Neural cell (in vitro differentiated cells): ENCODE results near the gene FHDC1. TPM values are rescaled to one million over a fixed set of nuclear protein-coding genes. Genes with fewer than 3 reads are reported as not detected.

Experiments used
- H2AFZ ChIP-seq: fragments of 200-600, 300-800 bp; sonication (generic), shearing (Covaris generic); 2 replicates; pipeline ENCODE4 v1.6.0; 2014; ENCODE audit warnings: low read depth, mild to moderate bottlenecking, antibody characterized with exemption, low read length, moderate library complexity
- H3F3A ChIP-seq: fragments of 200-600 bp; shearing (Covaris generic); 2 replicates; pipeline ENCODE4 v1.6.1; 2016; ENCODE audit warnings: mild to moderate bottlenecking, moderate library complexity, mixed read lengths, antibody characterized with exemption, low read length; ENCODE audit not compliant: insufficient read depth, poor library complexity, severe bottlenecking
- H3K27ac ChIP-seq: fragments of 200-600, 300-800 bp; sonication (generic), shearing (Covaris generic); 2 replicates; pipeline ENCODE4 v1.5.1; 2014; ENCODE audit warnings: mild to moderate bottlenecking, low read length, moderate library complexity
- H3K27me3 ChIP-seq: fragments of 300-800, 200-600 bp; sonication (generic), shearing (Covaris generic); 2 replicates; pipeline ENCODE4 v1.6.0; 2014; ENCODE audit warnings: mild to moderate bottlenecking, low read depth, low read length, moderate library complexity; ENCODE audit not compliant: insufficient read depth
- H3K36me3 ChIP-seq: fragments of 300-800, 200-600 bp; sonication (generic), shearing (Covaris generic); 2 replicates; pipeline ENCODE4 v1.5.1; 2014; ENCODE audit warnings: mild to moderate bottlenecking, antibody characterized with exemption, low read length, moderate library complexity; ENCODE audit not compliant: insufficient read depth
- H3K4me2 ChIP-seq: fragments of 300-800, 200-600 bp; sonication (generic), shearing (Covaris generic); 2 replicates; pipeline ENCODE4 v1.6.0; 2014; ENCODE audit warnings: mild to moderate bottlenecking, low read length
- H3K4me3 ChIP-seq: fragments of 300-800, 200-600 bp; sonication (generic), shearing (Covaris generic); 2 replicates; pipeline ENCODE4 v1.5.1; 2014; ENCODE audit warnings: mild to moderate bottlenecking, low read length, moderate library complexity
- H3K79me2 ChIP-seq: fragments of 200-600 bp; shearing (Covaris generic); replicated peaks from 2 replicates; pipeline ENCODE4 v1.6.0; 2014; ENCODE audit warnings: mild to moderate bottlenecking, low read length, moderate library complexity; ENCODE audit not compliant: insufficient read depth
- H3K9ac ChIP-seq: fragments of 300-800, 200-600 bp; sonication (generic), shearing (Covaris generic); 2 replicates; pipeline ENCODE4 v1.6.1; 2016; ENCODE audit warnings: mild to moderate bottlenecking, low read length, mixed read lengths
- H3K9me2 ChIP-seq: fragments of 200-600 bp; shearing (Covaris generic); 2 replicates; pipeline ENCODE4 v1.6.1; 2016; ENCODE audit warnings: mild to moderate bottlenecking, low read length, mixed read lengths; ENCODE audit not compliant: insufficient read depth
- H3K9me3 ChIP-seq: fragments of 200-600, 300-800 bp; sonication (generic), shearing (Covaris generic); 2 replicates; pipeline ENCODE4 v1.6.1; 2016; ENCODE audit warnings: mild to moderate bottlenecking, mixed run types, low read length, moderate library complexity, mixed read lengths
- H4K20me1 ChIP-seq: fragments of 200-600 bp; shearing (Covaris generic); 2 replicates; pipeline ENCODE4 v1.6.1; 2016; ENCODE audit warnings: mild to moderate bottlenecking, mixed run types; ENCODE audit not compliant: insufficient read depth
- EP300 ChIP-seq: fragments of 450-650 bp; conservative IDR thresholded peaks from 2 replicates; pipeline ENCODE4 v1.6.1; 2014; ENCODE audit warnings: antibody characterized with exemption, mild to moderate bottlenecking, moderate library complexity; ENCODE audit not compliant: poor library complexity, severe bottlenecking
- EZH2 ChIP-seq: fragments of 200-600, 300-800 bp; shearing (Covaris generic), sonication (generic); IDR thresholded peaks from 2 replicates; pipeline ENCODE4 v1.6.1; 2014; ENCODE audit warnings: antibody characterized with exemption, low read length, borderline replicate concordance, mild to moderate bottlenecking; ENCODE audit not compliant: insufficient read depth, poor library complexity, severe bottlenecking
- MXI1 ChIP-seq: fragments of 450-650 bp; conservative IDR thresholded peaks from 2 replicates; pipeline ENCODE4 v1.6.1; 2014; ENCODE audit warnings: antibody characterized with exemption, mild to moderate bottlenecking; ENCODE audit not compliant: poor library complexity, severe bottlenecking
- POLR2AphosphoS5 ChIP-seq: IDR thresholded peaks from 2 replicates; pipeline ENCODE4 v1.6.1; 2012
- RAD21 ChIP-seq: fragments of 450-650 bp; conservative IDR thresholded peaks from 2 replicates; pipeline ENCODE4 v1.6.1; 2014; ENCODE audit warnings: antibody characterized with exemption, mild to moderate bottlenecking, moderate library complexity
- REST ChIP-seq: IDR thresholded peaks from 2 replicates; pipeline ENCODE4 v1.6.1; 2012; ENCODE audit warnings: borderline replicate concordance
- SMC3 ChIP-seq: fragments of 450-650 bp; conservative IDR thresholded peaks from 2 replicates; pipeline ENCODE4 v1.6.1; 2014; ENCODE audit warnings: antibody characterized with exemption, mild to moderate bottlenecking, moderate library complexity; ENCODE audit not compliant: poor library complexity
- TAF1 ChIP-seq: IDR thresholded peaks from 2 replicates; pipeline ENCODE4 v1.6.1; 2012; ENCODE audit warnings: low read depth
- polyA plus RNA-seq: library from polyadenylated mRNA; depleted of rRNA; stranded (reverse); fragments of >200 nt; gene quantifications from 2 replicates; pipeline ENCODE4 v1.2.3, GENCODE V29; 2014
- TF ChIP-seq, protein P1 (sequence below): fragments of 450-650 bp; IDR thresholded peaks from 2 replicates; pipeline ENCODE4 v1.5.1; 2014; ENCODE audit warnings: antibody characterized with exemption, mild to moderate bottlenecking, moderate library complexity; ENCODE audit not compliant: poor library complexity, severe bottlenecking

FHDC1 gene
- polyA plus RNA-seq, 1 donor from 2014 or later: 11.4 TPM

DNA sequence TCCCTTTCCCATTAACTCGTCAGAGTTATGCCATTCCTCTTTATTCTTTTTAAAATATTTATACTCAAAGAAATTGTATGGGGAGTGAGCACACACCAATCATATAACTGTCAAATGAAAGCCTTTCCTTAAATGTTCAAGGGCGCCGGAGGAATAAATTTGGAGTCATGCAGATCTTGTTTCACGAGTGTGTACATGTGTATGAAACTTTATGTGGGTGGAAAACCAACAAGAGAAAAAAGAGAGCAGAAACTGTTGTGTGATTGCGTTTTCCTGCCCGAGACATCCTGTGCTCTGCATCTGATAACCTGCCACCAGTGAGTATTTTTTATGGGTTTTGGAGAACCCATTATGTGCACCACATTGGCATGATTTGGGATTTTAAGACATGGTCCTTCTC lies 88.3 kb downstream of the FHDC1 start:
- Histone ChIP-seq H3K4me2 (no peak overlapping the region), H3K9ac (no peak overlapping the region), H4K20me1 (no peaks in the 10 kb centered on the region), H3K27ac (no peak overlapping the region), H3K36me3 (no peaks in the 10 kb centered on the region), H3K9me3 (peaks cover 4% of the 10 kb centered on the region), H3K9me2 (no peaks in the 10 kb centered on the region), H3K27me3 (no peaks in the 10 kb centered on the region), H2AFZ (no peak overlapping the region), H3K79me2 (no peaks in the 10 kb centered on the region), H3K4me3 (no peak overlapping the region), H3F3A (no peaks in the 10 kb centered on the region)
- TF ChIP-seq REST (no peak), POLR2AphosphoS5 (no peak), EP300 (no peak), EZH2 (no peak), TAF1 (no peak), SMC3 (no peak), MXI1 (no peak), RAD21 (no peak)
- TF ChIP-seq, protein P1, sequence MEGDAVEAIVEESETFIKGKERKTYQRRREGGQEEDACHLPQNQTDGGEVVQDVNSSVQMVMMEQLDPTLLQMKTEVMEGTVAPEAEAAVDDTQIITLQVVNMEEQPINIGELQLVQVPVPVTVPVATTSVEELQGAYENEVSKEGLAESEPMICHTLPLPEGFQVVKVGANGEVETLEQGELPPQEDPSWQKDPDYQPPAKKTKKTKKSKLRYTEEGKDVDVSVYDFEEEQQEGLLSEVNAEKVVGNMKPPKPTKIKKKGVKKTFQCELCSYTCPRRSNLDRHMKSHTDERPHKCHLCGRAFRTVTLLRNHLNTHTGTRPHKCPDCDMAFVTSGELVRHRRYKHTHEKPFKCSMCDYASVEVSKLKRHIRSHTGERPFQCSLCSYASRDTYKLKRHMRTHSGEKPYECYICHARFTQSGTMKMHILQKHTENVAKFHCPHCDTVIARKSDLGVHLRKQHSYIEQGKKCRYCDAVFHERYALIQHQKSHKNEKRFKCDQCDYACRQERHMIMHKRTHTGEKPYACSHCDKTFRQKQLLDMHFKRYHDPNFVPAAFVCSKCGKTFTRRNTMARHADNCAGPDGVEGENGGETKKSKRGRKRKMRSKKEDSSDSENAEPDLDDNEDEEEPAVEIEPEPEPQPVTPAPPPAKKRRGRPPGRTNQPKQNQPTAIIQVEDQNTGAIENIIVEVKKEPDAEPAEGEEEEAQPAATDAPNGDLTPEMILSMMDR: no peak

GRCh38 chr4:153025406-153025805 lies 89.3 kb downstream of the FHDC1 start:
- Histone ChIP-seq H3K4me3 (no peak overlapping the region), H3K36me3 (no peaks in the 10 kb centered on the region), H3K4me2 (no peak overlapping the region), H3F3A (no peaks in the 10 kb centered on the region), H3K27me3 (no peaks in the 10 kb centered on the region), H4K20me1 (no peaks in the 10 kb centered on the region), H3K27ac (no peak overlapping the region), H3K79me2 (no peaks in the 10 kb centered on the region), H3K9ac (no peak overlapping the region), H3K9me2 (no peaks in the 10 kb centered on the region), H3K9me3 (peaks cover 4% of the 10 kb centered on the region), H2AFZ (no peak overlapping the region)
- no peak for TF ChIP-seq SMC3
- TF ChIP-seq MXI1: no peak
- TF ChIP-seq, protein P1: no peak
